Spinal cord (tissue), 10 donors: ENCODE measurements around the gene UTRN. TPM values are rescaled to one million over a fixed set of nuclear protein-coding genes. Genes with fewer than 3 reads are reported as not detected.
A peak's percentile ranks its signal among the peaks of the same experiment; 100 is the strongest.

Experiments used
- DNase-seq, 6 donors: peaks; one replicate each; pipeline versions ENCODE4 v3.0.0 to v3.0.0-alpha.2; 2013 to 2015; ENCODE audit warnings: low spot score in 6 of 6, low read depth in 4 of 6
- H3K27ac ChIP-seq: one replicate; pipeline ENCODE4 v1.5.1; 2013; ENCODE audit warnings: low read depth, low read length, control low read depth
- H3K27me3 ChIP-seq: one replicate; pipeline ENCODE4 v1.6.1; 2013; ENCODE audit warnings: low read length; ENCODE audit not compliant: control insufficient read depth, insufficient read depth
- H3K36me3 ChIP-seq: one replicate; pipeline ENCODE4 v1.6.1; 2013; ENCODE audit warnings: low read length; ENCODE audit not compliant: control insufficient read depth, insufficient read depth
- H3K4me1 ChIP-seq: one replicate; pipeline ENCODE4 v1.6.1; 2013; ENCODE audit warnings: low read length; ENCODE audit not compliant: control insufficient read depth, insufficient read depth
- H3K4me3 ChIP-seq: one replicate; pipeline ENCODE4 v1.5.1; 2013; ENCODE audit warnings: low read depth, low read length, control low read depth
- H3K9me3 ChIP-seq: one replicate; pipeline ENCODE4 v1.6.1; 2013; ENCODE audit warnings: low read length; ENCODE audit not compliant: control insufficient read depth, insufficient read depth
- WGBS: methylation state at CpG from one replicate; pipeline ENCODE4 v1.1.5; 2013; ENCODE audit warnings: missing lambda C conversion rate; ENCODE audit not compliant: insufficient coverage; 5-methylcytosine and 5-hydroxymethylcytosine counted together
- polyA plus RNA-seq, 2 donors: library from polyadenylated mRNA; unstranded; fragments of 120-200 nt; gene quantifications; one replicate each; pipeline ENCODE4 v1.2.1, GENCODE V29; 2013; ENCODE audit not compliant: insufficient read length in 2 of 2
- total RNA-seq, 2 donors: library from RNA; depleted of rRNA in 1 of 2; stranded (reverse); fragments of 120-200 nt in 1 of 2; fragments of >200 nt in 1 of 2; gene quantifications; one replicate each; pipeline versions ENCODE4 v1.2.3 to v1.2.4, GENCODE V29; 2013 to 2014
- donor health status: healthy.

UTRN gene
- total and polyA plus RNA-seq, 4 donors: 28.6 to 143 (median 86.8) TPM

DNA sequence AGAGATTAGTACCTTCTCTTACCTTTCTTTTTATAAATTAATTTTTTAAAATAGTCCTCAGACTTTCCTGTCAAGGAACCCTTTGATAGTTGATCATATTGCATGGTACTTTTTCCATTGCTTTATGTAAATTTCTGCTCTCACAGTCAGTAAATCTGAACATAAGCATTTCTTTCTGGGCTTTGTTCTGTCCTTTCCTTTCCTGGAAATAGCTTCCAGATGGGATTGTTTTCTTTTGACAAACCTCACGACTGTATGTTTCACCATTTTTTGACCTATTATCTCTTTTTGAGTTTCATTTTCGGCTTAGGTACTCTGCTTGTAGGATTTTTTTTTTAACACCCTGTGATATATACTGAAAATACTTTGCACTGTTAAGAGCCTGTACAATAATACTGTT lies 32.6 kb downstream of the UTRN start:
- no CpG with 5 or more reads among the region's 2 CpGs for WGBS
- Histone ChIP-seq H3K4me3 (no peak overlapping the region), H3K27me3 (no peaks in the 10 kb centered on the region), H3K4me1 (peaks cover 17% of the 10 kb centered on the region), H3K9me3 (no peaks in the 10 kb centered on the region), H3K36me3 (no peaks in the 10 kb centered on the region), H3K27ac (peak overlapping the region; percentile 29)
- no peak for DNase-seq

DNA sequence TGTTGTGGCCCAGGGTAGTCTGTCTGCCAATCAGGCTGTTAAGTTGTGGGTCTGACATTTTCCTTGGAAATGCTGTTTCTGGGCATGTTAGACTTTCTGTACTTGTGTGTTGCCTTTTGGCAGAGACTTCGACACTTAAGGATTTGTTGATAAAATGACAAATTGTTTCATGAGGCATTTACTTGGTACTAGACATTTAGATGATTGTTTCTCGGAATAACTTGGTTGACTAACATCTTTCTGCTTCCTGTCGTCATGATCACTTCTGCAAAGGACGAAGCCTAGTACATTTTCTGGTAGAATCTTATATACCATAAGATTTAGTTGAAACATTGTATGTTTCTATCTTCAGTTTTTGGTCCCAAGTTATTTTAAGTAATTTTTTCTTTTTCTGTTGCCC lies 34.1 kb downstream of the UTRN start:
- H3K9me3 ChIP-seq: no peaks in the 10 kb centered on the region
- H3K27me3 ChIP-seq: no peaks in the 10 kb centered on the region
- H3K36me3 ChIP-seq: no peaks in the 10 kb centered on the region
- WGBS: no CpG with 5 or more reads among the region's 4 CpGs
- H3K4me1 ChIP-seq: peaks cover 11% of the 10 kb centered on the region
- DNase-seq: no peak
- H3K4me3 ChIP-seq: no peak overlapping the region
- H3K27ac ChIP-seq: no peak overlapping the region

DNA sequence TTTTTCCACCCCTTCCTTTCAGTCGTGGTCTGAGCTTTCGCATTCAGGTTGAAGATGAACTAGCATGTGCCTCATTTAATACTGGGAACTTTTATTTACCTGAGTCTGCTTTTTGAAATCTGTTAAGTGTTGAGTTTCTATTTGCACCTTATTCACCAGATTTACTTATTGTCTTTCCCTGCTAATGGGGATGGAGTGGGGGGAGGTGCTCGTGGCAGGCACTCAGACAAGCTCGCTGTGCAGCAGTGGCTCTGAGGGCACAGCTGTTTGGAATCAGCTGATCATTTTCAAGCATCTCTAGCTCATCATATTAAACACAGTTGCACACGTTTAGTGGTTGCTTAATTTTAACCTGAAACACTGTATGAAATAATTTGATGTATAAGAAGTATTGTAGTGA lies 35.6 kb downstream of the UTRN start:
- WGBS: no CpG with 5 or more reads among the region's 5 CpGs
- no peaks in the 10 kb centered on the region for H3K27me3 ChIP-seq
- peaks cover 4% of the 10 kb centered on the region for H3K4me1 ChIP-seq
- H3K36me3 ChIP-seq: no peaks in the 10 kb centered on the region
- H3K27ac ChIP-seq: no peak overlapping the region
- H3K4me3 ChIP-seq: no peak overlapping the region
- no peaks in the 10 kb centered on the region for H3K9me3 ChIP-seq
- DNase-seq: peak in 2 of 6 donors; percentile 12 to 74

DNA sequence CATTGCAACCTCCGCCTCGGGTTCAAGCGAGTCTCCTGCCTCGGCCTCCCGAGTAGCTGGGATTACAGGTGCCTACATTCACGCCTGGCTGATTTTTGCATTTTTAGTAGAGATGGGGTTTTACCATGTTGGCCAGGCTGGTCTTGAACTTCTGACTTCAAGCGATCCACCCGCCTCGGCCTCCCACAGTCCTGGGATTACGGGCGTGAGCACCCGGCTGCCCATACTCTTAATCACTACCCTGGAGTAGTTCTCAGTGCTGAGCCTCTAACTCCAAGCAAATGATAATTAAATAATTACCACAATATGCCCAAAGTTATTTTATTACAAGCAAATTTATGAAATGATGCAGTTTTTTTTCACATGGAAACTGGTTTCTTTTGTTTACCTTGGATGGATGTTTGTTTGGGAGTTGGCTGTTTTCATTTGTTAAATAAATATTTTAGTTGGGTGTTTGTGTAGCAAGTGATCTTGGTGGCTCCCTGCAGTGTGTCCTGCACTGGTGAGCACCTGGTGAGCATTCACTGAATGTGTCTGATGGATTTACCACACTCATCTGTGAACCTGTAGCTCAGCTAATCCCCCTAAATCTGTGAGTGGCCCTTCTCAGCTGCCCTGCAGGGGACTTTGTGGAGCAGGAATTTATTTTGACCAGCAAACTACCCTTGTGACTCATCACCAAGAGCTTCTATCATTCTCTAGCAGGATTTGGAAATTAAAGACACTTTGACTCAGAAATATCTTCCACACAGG lies 36.9 kb downstream of the UTRN start:
- Histone ChIP-seq H3K36me3 (no peaks in the 10 kb centered on the region), H3K4me1 (peaks cover 4% of the 10 kb centered on the region), H3K4me3 (no peak overlapping the region), H3K27ac (no peak overlapping the region), H3K9me3 (no peaks in the 10 kb centered on the region), H3K27me3 (no peaks in the 10 kb centered on the region)
- no peak for DNase-seq
- WGBS: no CpG with 5 or more reads among the region's 12 CpGs

DNA sequence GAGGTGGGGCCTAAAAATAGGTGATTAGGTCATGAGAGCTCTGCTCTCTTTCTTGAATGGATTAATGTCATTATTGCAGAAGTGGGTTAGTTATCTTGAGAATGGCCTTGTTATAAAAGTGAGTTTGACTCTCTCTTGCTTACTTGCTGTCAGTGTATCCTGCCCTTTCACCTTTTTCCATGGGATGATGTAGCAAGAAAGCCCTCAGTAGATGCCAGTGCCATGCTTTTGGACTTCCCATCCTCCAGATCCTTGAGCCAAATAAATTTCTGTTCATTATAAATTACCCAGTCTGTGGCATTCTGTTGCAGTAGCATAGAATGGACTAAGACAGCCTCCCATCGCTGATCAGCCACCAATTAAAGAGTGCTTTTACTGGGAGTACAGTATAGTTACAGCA lies 40.1 kb downstream of the UTRN start:
- no CpG with 5 or more reads among the region's 1 CpG for WGBS
- no peaks in the 10 kb centered on the region for H3K36me3 ChIP-seq
- H3K4me3 ChIP-seq: no peak overlapping the region
- no peaks in the 10 kb centered on the region for H3K9me3 ChIP-seq
- no peak for DNase-seq
- H3K4me1 ChIP-seq: peaks cover 7% of the 10 kb centered on the region
- no peak overlapping the region for H3K27ac ChIP-seq
- no peaks in the 10 kb centered on the region for H3K27me3 ChIP-seq

DNA sequence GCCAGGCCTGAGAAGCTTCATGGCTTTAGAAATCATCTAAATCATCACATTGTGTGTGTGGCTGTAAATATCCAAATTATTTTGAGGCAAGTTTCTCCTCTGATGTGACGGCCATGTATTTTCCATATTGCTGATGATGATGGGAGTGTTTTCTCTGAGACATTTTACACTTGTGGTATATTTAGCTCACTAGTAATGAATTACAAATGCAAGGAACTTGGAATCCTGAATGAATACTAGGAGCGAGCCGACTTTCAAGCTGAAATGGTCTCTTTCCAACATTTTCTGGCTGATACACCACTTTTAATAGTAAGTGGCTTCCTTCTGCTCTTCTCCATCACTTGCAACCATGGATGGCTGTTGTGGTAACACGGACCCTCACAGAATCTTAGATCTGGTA lies 41.3 kb downstream of the UTRN start:
- H3K27ac ChIP-seq: no peak overlapping the region
- H3K36me3 ChIP-seq: no peaks in the 10 kb centered on the region
- peak in 1 of 6 donors; percentile 35 for DNase-seq
- H3K4me3 ChIP-seq: no peak overlapping the region
- no peaks in the 10 kb centered on the region for H3K9me3 ChIP-seq
- H3K4me1 ChIP-seq: peaks cover 4% of the 10 kb centered on the region
- no CpG with 5 or more reads among the region's 4 CpGs for WGBS
- no peaks in the 10 kb centered on the region for H3K27me3 ChIP-seq

DNA sequence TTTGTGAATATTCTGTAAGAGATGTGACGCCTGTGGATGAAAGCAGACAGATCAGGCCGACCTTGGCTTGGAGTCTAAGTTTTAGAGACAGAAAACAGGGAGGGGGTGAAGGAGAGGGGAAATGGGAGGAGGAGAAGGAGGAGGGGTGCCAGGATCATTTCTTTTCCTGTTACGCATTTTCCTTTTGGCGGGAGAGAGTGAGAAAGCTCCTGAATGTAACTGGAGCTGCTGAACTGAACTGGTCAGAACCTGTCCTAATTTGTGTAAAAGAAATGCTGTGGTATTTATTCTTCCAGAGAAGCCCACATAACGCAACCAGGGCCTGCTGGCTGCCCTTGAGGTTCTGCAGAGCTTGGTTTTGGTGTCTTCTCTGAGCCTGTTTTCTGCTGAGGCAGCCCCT lies 41.9 kb downstream of the UTRN start:
- H3K9me3 ChIP-seq: no peaks in the 10 kb centered on the region
- H3K27ac ChIP-seq: no peak overlapping the region
- H3K27me3 ChIP-seq: no peaks in the 10 kb centered on the region
- H3K4me1 ChIP-seq: peaks cover 8% of the 10 kb centered on the region
- WGBS: 84% methylated on average over 5 of the region's 5 CpGs
- H3K36me3 ChIP-seq: no peaks in the 10 kb centered on the region
- no peak for DNase-seq
- no peak overlapping the region for H3K4me3 ChIP-seq

DNA sequence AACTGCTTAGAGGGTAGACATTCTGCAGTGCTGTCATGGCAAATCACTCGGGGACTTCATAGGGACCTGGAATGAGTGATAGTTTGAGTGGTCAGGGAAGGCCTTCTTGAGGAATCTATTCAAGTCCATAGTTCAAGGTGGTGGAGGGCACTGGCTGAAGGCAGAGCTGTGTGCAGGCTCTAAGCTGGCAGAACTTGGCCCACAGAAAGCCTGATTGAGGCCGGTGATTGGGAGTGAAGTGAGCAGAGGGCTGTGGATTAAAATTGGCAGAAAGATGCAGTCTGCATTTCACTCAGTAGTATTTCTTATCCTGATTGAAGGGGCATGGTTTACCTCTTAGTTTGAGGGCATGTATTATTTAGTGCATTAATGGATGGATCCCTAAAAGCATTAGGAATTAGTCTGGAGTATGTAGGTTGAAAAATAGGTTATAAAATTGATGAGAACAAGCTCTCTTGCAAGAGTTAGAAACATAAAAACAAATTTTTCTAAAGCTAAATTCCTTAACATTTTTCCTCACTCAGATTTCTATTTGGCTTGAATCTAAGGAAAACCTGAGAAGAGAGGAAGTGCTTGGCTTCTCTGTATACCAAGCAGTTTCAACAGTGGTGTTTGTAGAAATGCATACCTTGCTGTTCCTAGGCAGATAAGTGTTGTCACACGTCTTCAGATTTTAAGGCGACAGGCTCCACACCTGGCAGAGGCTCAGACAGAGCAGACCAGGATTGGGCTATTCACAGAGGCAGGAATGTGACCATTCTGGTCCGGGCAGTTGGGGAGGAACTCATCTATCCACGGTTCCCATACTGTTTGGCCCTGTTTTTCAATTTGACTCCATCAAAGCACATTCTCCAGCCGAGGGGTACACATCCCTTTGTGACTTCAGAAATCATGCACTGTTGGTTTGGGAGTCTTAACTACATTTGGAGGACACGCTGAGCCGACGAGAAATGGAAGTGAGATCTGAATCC lies 45.2 kb downstream of the UTRN start:
- no peaks in the 10 kb centered on the region for H3K27me3 ChIP-seq
- peaks cover 8% of the 10 kb centered on the region for H3K4me1 ChIP-seq
- H3K9me3 ChIP-seq: no peaks in the 10 kb centered on the region
- 49% methylated on average over 10 of the region's 10 CpGs for WGBS
- peak in 1 of 6 donors; percentile 25 for DNase-seq
- no peak overlapping the region for H3K27ac ChIP-seq
- H3K36me3 ChIP-seq: no peaks in the 10 kb centered on the region
- no peak overlapping the region for H3K4me3 ChIP-seq

DNA sequence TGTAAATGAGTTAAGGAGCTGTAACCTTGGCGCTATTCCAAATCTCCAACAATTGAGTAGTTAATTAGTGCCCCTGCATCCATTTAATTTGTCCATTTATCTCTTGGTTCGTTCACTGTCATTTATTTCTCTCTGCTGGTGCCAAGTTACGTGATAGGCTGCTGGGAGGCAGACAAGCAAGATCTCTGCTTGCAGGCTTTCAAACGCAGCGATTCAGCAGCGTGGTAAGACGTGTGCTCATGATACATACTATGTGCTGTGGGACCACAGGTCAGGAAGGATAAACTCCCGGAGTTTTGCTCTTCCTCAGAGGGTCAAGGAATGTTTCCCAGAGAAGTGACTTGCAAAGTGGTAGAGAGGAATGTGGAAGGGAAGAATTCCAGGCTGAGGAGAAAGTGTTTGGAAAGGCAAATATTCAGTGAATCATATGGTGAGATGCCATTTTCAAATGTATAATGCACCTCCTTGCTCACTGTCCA lies 46.4 kb downstream of the UTRN start:
- Histone ChIP-seq H3K27ac (no peak overlapping the region), H3K9me3 (no peaks in the 10 kb centered on the region), H3K4me1 (peaks cover 8% of the 10 kb centered on the region), H3K27me3 (no peaks in the 10 kb centered on the region), H3K36me3 (no peaks in the 10 kb centered on the region), H3K4me3 (no peak overlapping the region)
- DNase-seq: peak in 3 of 6 donors; percentile 6 to 82 (median 70)
- WGBS: 40% methylated on average over 8 of the region's 8 CpGs
